Immature natural killer cell (primary cell): ENCODE measurements around the gene KLF2. TPM values are rescaled to one million over a fixed set of nuclear protein-coding genes. Genes with fewer than 3 reads are reported as not detected.
A peak's percentile ranks its signal among the peaks of the same experiment; 100 is the strongest.

Source experiments
- DNase-seq, 3 donors: peaks; one replicate each; pipeline ENCODE4 v3.0.0; 2022; ENCODE audit warnings: mixed read lengths in 1 of 3
- H3K27ac Mint-ChIP-seq, 6 donors: one replicate each; pipeline ENCODE4 v1.8.0; 2020; ENCODE audit warnings: mixed read lengths in 6 of 6, mild to moderate bottlenecking in 5 of 6, inconsistent platforms in 4 of 6, moderate library complexity in 3 of 6
- H3K27me3 Mint-ChIP-seq, 3 donors: one replicate each; pipeline ENCODE4 v1.8.0; 2020 to 2021; ENCODE audit warnings: low read depth in 3 of 3, mild to moderate bottlenecking in 3 of 3, mixed read lengths in 3 of 3, moderate library complexity in 3 of 3, inconsistent platforms in 1 of 3
- H3K36me3 Mint-ChIP-seq, 3 donors: one replicate each; pipeline ENCODE4 v1.8.0; 2020; ENCODE audit warnings: mixed read lengths in 3 of 3, inconsistent platforms in 2 of 3, mild to moderate bottlenecking in 2 of 3
- H3K4me1 Mint-ChIP-seq, 2 donors: one replicate each; pipeline ENCODE4 v1.8.0; 2020; ENCODE audit warnings: inconsistent platforms in 2 of 2, mild to moderate bottlenecking in 2 of 2, mixed read lengths in 2 of 2, moderate library complexity in 1 of 2
- H3K4me3 Mint-ChIP-seq, 5 donors: one replicate each; pipeline ENCODE4 v1.8.0; 2020; ENCODE audit warnings: mild to moderate bottlenecking in 5 of 5, mixed read lengths in 5 of 5, inconsistent platforms in 3 of 5, moderate library complexity in 3 of 5
- H3K9me3 Mint-ChIP-seq, 6 donors: one replicate each; pipeline ENCODE4 v1.8.0; 2020; ENCODE audit warnings: mild to moderate bottlenecking in 6 of 6, mixed read lengths in 6 of 6, inconsistent platforms in 4 of 6, moderate library complexity in 3 of 6
- polyA plus RNA-seq, 3 donors: library from polyadenylated mRNA; unstranded; fragments of 300-500 nt; fragmentation: Illumina TruSeq; gene quantifications; one replicate each; pipeline ENCODE4 v1.2.3, GENCODE V29; 2021

The KLF2 gene
- polyA plus RNA-seq, 3 donors from 2014 or later: 55.0 to 102 (median 91.0) TPM

DNA sequence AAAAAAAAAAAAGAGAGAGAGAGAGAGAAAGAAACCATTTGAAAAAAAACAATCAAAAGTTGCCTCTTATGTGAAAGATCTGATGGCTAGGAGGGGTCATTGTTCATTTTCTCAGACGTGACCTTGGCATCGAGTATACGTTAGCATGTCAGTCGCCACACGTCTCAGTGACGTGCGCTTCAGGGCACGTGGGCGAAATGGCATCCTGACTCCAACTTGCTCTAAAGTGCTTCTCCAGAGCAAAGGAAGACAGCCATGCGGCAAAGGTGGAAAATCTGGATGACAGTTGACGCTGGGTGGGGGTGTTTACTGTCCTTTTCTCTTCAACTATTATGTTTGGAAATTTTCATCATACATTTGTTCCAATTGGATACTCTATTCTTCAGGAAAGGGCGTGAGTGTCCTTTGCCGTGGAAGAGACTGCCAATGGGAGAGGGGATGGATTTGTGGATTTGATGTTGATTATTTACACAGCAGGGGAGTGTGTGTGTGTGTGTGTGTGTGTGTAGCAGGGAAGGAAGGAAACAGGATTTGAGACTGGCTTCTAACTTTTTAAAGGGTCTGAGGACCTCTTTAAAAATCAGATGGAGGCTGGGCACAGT is 25.0 kb downstream of the KLF2 start:
- Mint-ChIP-seq H3K36me3 (peaks cover 0 to 18% (median 12%) of the 10 kb centered on the region in 3 donors), H3K4me1 (peaks cover 26 to 30% of the 10 kb centered on the region in 2 donors), H3K9me3 (no peaks in the 10 kb centered on the region), H3K27ac (peak overlapping the region in 3 of 6 donors; percentile 27 to 71 (median 68)), H3K27me3 (peaks cover 0 to 2% (median 0%) of the 10 kb centered on the region in 3 donors), H3K4me3 (no peak overlapping the region)
- DNase-seq: no peak

DNA sequence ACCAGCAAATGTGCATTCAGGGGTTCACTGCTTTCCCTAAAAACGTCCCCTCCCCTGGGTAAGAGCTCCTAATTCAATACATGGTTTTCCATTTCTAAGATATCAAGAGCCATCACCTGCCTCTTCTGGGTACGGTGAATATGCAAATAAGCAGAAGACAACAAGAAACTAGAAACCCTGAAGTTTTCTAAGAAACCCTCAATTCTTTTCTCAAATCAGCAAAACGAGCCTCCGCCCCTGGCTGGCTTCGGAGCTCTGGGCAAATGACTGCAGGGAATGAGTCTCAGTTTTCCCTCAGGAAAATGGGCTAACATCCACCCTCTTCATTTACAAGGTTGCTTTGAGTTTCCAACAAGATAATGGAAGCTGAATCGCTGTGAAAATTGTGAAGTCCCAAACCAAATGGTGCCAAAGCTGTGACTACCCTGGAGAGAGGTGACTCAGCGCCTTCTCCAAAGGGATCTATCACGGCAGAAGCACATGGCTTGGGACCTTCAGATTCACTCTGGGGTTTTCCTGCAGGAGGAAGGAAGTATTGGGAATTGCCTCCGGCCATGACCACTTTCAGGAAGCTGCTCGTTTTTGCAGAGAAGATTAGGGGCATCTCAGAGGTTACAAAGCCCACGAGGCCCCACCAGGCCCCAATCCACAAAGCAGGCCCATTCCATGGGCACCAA is 26.6 kb downstream of the KLF2 start:
- peaks cover 31 to 34% of the 10 kb centered on the region in 2 donors for H3K4me1 Mint-ChIP-seq
- H3K4me3 Mint-ChIP-seq: no peak overlapping the region
- peak overlapping the region in 1 of 6 donors; percentile 57 for H3K27ac Mint-ChIP-seq
- peaks cover 0 to 20% (median 15%) of the 10 kb centered on the region in 3 donors for H3K36me3 Mint-ChIP-seq
- no peaks in the 10 kb centered on the region for H3K9me3 Mint-ChIP-seq
- peaks cover 0 to 5% (median 3%) of the 10 kb centered on the region in 3 donors for H3K27me3 Mint-ChIP-seq
- no peak for DNase-seq

GRCh38 chr19:16355293-16356043 is 30.8 kb downstream of the KLF2 start:
- H3K27me3 Mint-ChIP-seq: peaks cover 4 to 6% (median 5%) of the 10 kb centered on the region in 3 donors
- peaks cover 4 to 22% (median 21%) of the 10 kb centered on the region in 3 donors for H3K36me3 Mint-ChIP-seq
- H3K9me3 Mint-ChIP-seq: no peaks in the 10 kb centered on the region
- peak overlapping the region; percentile 57 to 82 (median 75) for H3K4me3 Mint-ChIP-seq
- peak in 1 of 3 donors; percentile 34 for DNase-seq
- peak overlapping the region; percentile 31 to 88 (median 57) for H3K27ac Mint-ChIP-seq
- H3K4me1 Mint-ChIP-seq: peaks cover 46 to 51% of the 10 kb centered on the region in 2 donors

DNA sequence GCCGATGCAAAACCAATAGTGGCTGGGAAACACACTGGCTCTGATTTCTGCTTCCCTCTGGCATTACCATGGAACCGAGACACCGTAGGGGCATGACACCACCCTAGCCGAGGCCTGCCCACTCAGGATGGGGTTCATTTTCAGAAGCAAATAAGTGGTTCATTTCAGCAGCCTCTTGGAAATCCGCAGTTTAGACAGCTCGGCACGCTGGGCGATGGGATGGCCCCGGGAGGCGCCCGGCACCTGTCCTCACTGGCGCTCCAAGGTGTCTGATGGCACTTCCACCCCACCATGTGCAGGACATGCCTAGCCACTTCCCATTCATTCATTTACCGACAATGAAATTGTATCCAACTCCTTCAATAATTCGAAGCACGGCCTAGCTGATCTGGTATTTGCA is 33.8 kb downstream of the KLF2 start:
- no peak overlapping the region for H3K4me3 Mint-ChIP-seq
- DNase-seq: no peak
- peaks cover 4 to 30% (median 28%) of the 10 kb centered on the region in 3 donors for H3K36me3 Mint-ChIP-seq
- H3K27me3 Mint-ChIP-seq: peaks cover 4 to 6% (median 5%) of the 10 kb centered on the region in 3 donors
- peaks cover 0 to 2% (median 0%) of the 10 kb centered on the region in 6 donors for H3K9me3 Mint-ChIP-seq
- H3K4me1 Mint-ChIP-seq: peaks cover 62 to 77% of the 10 kb centered on the region in 2 donors
- H3K27ac Mint-ChIP-seq: peak overlapping the region in 3 of 6 donors; percentile 36 to 72 (median 58)

DNA sequence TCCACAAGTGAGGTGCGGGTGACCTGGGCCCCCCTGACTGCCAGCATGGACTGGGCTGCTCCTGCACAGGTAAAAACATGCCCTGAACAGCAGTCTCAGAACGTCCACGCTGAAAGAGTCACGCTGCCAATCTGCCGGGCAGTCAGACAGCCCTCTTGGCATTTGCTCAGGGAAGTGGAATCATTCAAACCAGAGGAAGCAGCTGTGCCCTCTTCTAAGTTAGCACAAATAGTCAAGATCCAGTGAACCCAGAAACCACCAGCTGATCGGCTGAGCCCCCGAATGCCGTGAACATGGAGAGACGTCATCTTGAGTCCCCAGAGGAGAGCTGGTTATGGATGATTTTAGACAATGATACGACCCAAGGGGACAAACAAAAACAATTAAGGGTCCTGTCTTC is 34.4 kb downstream of the KLF2 start:
- no peak for DNase-seq
- H3K27me3 Mint-ChIP-seq: peaks cover 4 to 6% (median 5%) of the 10 kb centered on the region in 3 donors
- peaks cover 4 to 28% (median 26%) of the 10 kb centered on the region in 3 donors for H3K36me3 Mint-ChIP-seq
- peaks cover 0 to 2% (median 0%) of the 10 kb centered on the region in 6 donors for H3K9me3 Mint-ChIP-seq
- peak overlapping the region in 3 of 6 donors; percentile 42 to 61 (median 58) for H3K27ac Mint-ChIP-seq
- peaks cover 65 to 80% of the 10 kb centered on the region in 2 donors for H3K4me1 Mint-ChIP-seq
- no peak overlapping the region for H3K4me3 Mint-ChIP-seq

GRCh38 chr19:16359964-16360363 is 35.3 kb downstream of the KLF2 start:
- peaks cover 4 to 26% (median 22%) of the 10 kb centered on the region in 3 donors for H3K36me3 Mint-ChIP-seq
- peak overlapping the region in 1 of 6 donors; percentile 40 for H3K27ac Mint-ChIP-seq
- no peak overlapping the region for H3K4me3 Mint-ChIP-seq
- H3K9me3 Mint-ChIP-seq: peaks cover 0 to 2% (median 0%) of the 10 kb centered on the region in 6 donors
- peaks cover 4 to 6% (median 5%) of the 10 kb centered on the region in 3 donors for H3K27me3 Mint-ChIP-seq
- DNase-seq: no peak
- H3K4me1 Mint-ChIP-seq: peaks cover 65 to 77% of the 10 kb centered on the region in 2 donors

GRCh38 chr19:16360738-16361137 is 36.1 kb downstream of the KLF2 start:
- H3K9me3 Mint-ChIP-seq: peaks cover 0 to 2% (median 0%) of the 10 kb centered on the region in 6 donors
- H3K36me3 Mint-ChIP-seq: peaks cover 4 to 26% (median 18%) of the 10 kb centered on the region in 3 donors
- DNase-seq: no peak
- H3K27me3 Mint-ChIP-seq: peaks cover 2 to 6% (median 2%) of the 10 kb centered on the region in 3 donors
- H3K27ac Mint-ChIP-seq: peak overlapping the region in 4 of 6 donors; percentile 59 to 76 (median 63)
- no peak overlapping the region for H3K4me3 Mint-ChIP-seq
- peaks cover 66 to 69% of the 10 kb centered on the region in 2 donors for H3K4me1 Mint-ChIP-seq

- Mint-ChIP-seq H3K36me3 (peaks cover 4 to 26% (median 18%) of the 10 kb centered on the region in 3 donors), H3K4me3 (no peak overlapping the region), H3K27ac (peak overlapping the region in 5 of 6 donors; percentile 55 to 87 (median 73)), H3K9me3 (peaks cover 0 to 2% (median 0%) of the 10 kb centered on the region in 6 donors), H3K4me1 (peaks cover 67 to 69% of the 10 kb centered on the region in 2 donors), H3K27me3 (peaks cover 2 to 6% (median 3%) of the 10 kb centered on the region in 3 donors)
- no peak for DNase-seq
Measured at GRCh38 chr19:16361254-16361653, 36.6 kb downstream of the KLF2 start.

DNA sequence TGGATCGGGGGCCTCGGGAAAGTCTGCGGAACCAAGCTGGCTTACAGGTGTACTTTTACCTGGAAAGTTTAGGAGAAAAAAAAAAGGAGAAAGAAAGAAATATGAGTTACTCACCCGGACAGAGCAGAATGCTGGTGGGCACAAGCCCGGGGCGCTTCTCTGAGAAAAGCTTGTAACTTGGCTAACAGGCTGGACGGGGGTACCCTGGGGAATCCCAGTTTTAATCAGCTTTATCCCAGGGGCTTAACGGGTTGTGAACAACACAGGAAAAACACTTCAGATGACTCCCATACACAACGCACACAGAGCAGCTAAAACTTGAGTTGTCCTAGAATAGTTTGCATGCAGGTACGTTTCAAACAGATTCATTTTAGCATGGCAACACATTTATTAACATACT is 37.3 kb downstream of the KLF2 start:
- no peak for DNase-seq

GRCh38 chr19:16363133-16363851 is 38.7 kb downstream of the KLF2 start:
- peaks cover 4 to 18% (median 17%) of the 10 kb centered on the region in 3 donors for H3K36me3 Mint-ChIP-seq
- peak overlapping the region in 4 of 5 donors; percentile 21 to 38 (median 24) for H3K4me3 Mint-ChIP-seq
- H3K27me3 Mint-ChIP-seq: peaks cover 0 to 15% (median 2%) of the 10 kb centered on the region in 3 donors
- H3K9me3 Mint-ChIP-seq: peaks cover 0 to 2% (median 0%) of the 10 kb centered on the region in 6 donors
- no peak for DNase-seq
- H3K27ac Mint-ChIP-seq: peak overlapping the region in 4 of 6 donors; percentile 82 to 91 (median 86)
- peaks cover 54 to 66% of the 10 kb centered on the region in 2 donors for H3K4me1 Mint-ChIP-seq

More for the DNA sequence above, 37.3 kb downstream of the KLF2 start:
- Mint-ChIP-seq H3K36me3 (peaks cover 4 to 21% (median 18%) of the 10 kb centered on the region in 3 donors), H3K4me3 (peak overlapping the region in 3 of 5 donors; percentile 3 to 58 (median 43)), H3K27ac (peak overlapping the region in 5 of 6 donors; percentile 57 to 89 (median 86)), H3K9me3 (peaks cover 0 to 2% (median 0%) of the 10 kb centered on the region in 6 donors), H3K4me1 (peaks cover 62 to 70% of the 10 kb centered on the region in 2 donors), H3K27me3 (peaks cover 2 to 8% (median 4%) of the 10 kb centered on the region in 3 donors)

DNA sequence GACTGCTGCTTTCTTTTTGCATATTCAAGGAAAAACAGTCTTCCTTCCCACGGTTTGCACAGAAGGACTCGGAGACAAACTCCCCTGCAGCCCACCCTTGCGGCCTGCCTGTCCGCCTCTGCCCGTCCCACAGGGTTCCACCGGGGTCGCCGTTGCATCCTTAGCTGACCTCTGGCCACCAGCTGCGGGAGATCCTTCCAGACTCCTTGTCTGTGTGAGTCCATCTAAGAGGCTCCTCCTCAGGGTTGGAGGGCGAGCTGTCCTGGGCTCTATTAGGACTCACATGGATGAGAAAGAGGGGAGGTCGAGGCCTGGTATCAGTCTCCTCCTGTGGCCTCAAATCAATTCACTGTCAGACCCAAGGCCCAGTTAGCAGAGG is 39.2 kb downstream of the KLF2 start:
- Mint-ChIP-seq H3K4me1 (peaks cover 50 to 62% of the 10 kb centered on the region in 2 donors), H3K9me3 (peaks cover 0 to 2% (median 0%) of the 10 kb centered on the region in 6 donors), H3K27me3 (peaks cover 0 to 15% (median 2%) of the 10 kb centered on the region in 3 donors), H3K36me3 (peaks cover under 1 to 18% (median 12%) of the 10 kb centered on the region in 3 donors), H3K27ac (peak overlapping the region in 4 of 6 donors; percentile 82 to 91 (median 86)), H3K4me3 (peak overlapping the region in 4 of 5 donors; percentile 10 to 32 (median 22))
- no peak for DNase-seq

- Mint-ChIP-seq H3K36me3 (peaks cover 0 to 13% (median 10%) of the 10 kb centered on the region in 3 donors), H3K27me3 (peaks cover under 1 to 13% (median 2%) of the 10 kb centered on the region in 3 donors), H3K9me3 (peaks cover 0 to 2% (median 0%) of the 10 kb centered on the region in 6 donors), H3K27ac (peak overlapping the region in 4 of 6 donors; percentile 82 to 98 (median 88)), H3K4me3 (peak overlapping the region in 3 of 5 donors; percentile 18 to 93 (median 32)), H3K4me1 (peaks cover 45 to 59% of the 10 kb centered on the region in 2 donors)
- no peak for DNase-seq
Measured at GRCh38 chr19:16364231-16364865, 39.7 kb downstream of the KLF2 start.
